Measurements from ENCODE around the gene C1QTNF4. TPM values are rescaled to one million over a fixed set of nuclear protein-coding genes. Genes with fewer than 3 reads are reported as not detected.

Gene C1QTNF4
- total and polyA plus RNA-seq, 2 of the 13 experiments (the other 11 are each of a cell fraction or from before 2014, with no cell fraction given): not detected

- TF ChIP-seq, protein P1, sequence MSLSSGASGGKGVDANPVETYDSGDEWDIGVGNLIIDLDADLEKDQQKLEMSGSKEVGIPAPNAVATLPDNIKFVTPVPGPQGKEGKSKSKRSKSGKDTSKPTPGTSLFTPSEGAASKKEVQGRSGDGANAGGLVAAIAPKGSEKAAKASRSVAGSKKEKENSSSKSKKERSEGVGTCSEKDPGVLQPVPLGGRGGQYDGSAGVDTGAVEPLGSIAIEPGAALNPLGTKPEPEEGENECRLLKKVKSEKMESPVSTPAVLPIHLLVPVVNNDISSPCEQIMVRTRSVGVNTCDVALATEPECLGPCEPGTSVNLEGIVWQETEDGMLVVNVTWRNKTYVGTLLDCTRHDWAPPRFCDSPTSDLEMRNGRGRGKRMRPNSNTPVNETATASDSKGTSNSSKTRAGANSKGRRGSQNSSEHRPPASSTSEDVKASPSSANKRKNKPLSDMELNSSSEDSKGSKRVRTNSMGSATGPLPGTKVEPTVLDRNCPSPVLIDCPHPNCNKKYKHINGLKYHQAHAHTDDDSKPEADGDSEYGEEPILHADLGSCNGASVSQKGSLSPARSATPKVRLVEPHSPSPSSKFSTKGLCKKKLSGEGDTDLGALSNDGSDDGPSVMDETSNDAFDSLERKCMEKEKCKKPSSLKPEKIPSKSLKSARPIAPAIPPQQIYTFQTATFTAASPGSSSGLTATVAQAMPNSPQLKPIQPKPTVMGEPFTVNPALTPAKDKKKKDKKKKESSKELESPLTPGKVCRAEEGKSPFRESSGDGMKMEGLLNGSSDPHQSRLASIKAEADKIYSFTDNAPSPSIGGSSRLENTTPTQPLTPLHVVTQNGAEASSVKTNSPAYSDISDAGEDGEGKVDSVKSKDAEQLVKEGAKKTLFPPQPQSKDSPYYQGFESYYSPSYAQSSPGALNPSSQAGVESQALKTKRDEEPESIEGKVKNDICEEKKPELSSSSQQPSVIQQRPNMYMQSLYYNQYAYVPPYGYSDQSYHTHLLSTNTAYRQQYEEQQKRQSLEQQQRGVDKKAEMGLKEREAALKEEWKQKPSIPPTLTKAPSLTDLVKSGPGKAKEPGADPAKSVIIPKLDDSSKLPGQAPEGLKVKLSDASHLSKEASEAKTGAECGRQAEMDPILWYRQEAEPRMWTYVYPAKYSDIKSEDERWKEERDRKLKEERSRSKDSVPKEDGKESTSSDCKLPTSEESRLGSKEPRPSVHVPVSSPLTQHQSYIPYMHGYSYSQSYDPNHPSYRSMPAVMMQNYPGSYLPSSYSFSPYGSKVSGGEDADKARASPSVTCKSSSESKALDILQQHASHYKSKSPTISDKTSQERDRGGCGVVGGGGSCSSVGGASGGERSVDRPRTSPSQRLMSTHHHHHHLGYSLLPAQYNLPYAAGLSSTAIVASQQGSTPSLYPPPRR (CRISPR knock-in tag; IDR thresholded peaks at IDR 0.05; ENCODE audit: borderline replicate concordance): 0 out of 2 replicates have a peak, but pooled peaks have one; percentile 45
- peak; percentile 25 for TF ChIP-seq AGO1 (IDR thresholded peaks at IDR 0.05; ENCODE audit: low read depth, low read length, poor library complexity, severe bottlenecking)
- TF ChIP-seq E2F5 (CRISPR knock-in tag; conservative IDR thresholded peaks at IDR 0.05): no peak
- TF ChIP-seq PAXIP1 (CRISPR knock-in tag; conservative IDR thresholded peaks at IDR 0.05): peak; percentile 59; the same call in 1 of the 2 replicates
- peak; percentile 60; the same call in 1 of the 2 replicates for TF ChIP-seq KDM5B (CRISPR knock-in tag; IDR thresholded peaks at IDR 0.05; ENCODE audit: borderline replicate concordance)
- TF ChIP-seq JUN (CRISPR knock-in tag; IDR thresholded peaks at IDR 0.05): no peak
- TF ChIP-seq PATZ1 (CRISPR knock-in tag; IDR thresholded peaks at IDR 0.05): peak; percentile 11; the same call in 1 of the 2 replicates
- TF ChIP-seq ZBTB8A (CRISPR knock-in tag; IDR thresholded peaks at IDR 0.05; ENCODE audit: borderline replicate concordance, low read depth): peak; percentile 51; the same call in 1 of the 2 replicates
- no peak for TF ChIP-seq NONO (IDR thresholded peaks at IDR 0.05)
- TF ChIP-seq NONO (CRISPR knock-in tag; conservative IDR thresholded peaks at IDR 0.05): no peak
- TF ChIP-seq, protein P2, sequence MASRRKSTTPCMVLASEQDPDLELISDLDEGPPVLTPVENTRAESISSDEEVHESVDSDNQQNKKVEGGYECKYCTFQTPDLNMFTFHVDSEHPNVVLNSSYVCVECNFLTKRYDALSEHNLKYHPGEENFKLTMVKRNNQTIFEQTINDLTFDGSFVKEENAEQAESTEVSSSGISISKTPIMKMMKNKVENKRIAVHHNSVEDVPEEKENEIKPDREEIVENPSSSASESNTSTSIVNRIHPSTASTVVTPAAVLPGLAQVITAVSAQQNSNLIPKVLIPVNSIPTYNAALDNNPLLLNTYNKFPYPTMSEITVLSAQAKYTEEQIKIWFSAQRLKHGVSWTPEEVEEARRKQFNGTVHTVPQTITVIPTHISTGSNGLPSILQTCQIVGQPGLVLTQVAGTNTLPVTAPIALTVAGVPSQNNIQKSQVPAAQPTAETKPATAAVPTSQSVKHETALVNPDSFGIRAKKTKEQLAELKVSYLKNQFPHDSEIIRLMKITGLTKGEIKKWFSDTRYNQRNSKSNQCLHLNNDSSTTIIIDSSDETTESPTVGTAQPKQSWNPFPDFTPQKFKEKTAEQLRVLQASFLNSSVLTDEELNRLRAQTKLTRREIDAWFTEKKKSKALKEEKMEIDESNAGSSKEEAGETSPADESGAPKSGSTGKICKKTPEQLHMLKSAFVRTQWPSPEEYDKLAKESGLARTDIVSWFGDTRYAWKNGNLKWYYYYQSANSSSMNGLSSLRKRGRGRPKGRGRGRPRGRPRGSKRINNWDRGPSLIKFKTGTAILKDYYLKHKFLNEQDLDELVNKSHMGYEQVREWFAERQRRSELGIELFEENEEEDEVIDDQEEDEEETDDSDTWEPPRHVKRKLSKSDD (CRISPR knock-in tag; IDR thresholded peaks at IDR 0.05; ENCODE audit: low read depth): 0 out of 2 replicates have a peak, but pooled peaks have one; percentile 13
- 0 out of 2 replicates have a peak, but pooled peaks have one; percentile 54 for TF ChIP-seq ZNF572 (CRISPR knock-in tag; IDR thresholded peaks at IDR 0.05)
Measured at GRCh38 chr11:47587723-47588326, 6.4 kb downstream of the C1QTNF4 start (continued).
